GM21786 (cell line): ENCODE measurements around the gene MTCL1.

ENCODE experiments used
- ATAC-seq: cut with Tn5 transposase; IDR thresholded peaks from one replicate; pipeline ENCODE4 v1.9.1; 2021; ENCODE audit not compliant: unreplicated experiment

The MTCL1 gene

DNA sequence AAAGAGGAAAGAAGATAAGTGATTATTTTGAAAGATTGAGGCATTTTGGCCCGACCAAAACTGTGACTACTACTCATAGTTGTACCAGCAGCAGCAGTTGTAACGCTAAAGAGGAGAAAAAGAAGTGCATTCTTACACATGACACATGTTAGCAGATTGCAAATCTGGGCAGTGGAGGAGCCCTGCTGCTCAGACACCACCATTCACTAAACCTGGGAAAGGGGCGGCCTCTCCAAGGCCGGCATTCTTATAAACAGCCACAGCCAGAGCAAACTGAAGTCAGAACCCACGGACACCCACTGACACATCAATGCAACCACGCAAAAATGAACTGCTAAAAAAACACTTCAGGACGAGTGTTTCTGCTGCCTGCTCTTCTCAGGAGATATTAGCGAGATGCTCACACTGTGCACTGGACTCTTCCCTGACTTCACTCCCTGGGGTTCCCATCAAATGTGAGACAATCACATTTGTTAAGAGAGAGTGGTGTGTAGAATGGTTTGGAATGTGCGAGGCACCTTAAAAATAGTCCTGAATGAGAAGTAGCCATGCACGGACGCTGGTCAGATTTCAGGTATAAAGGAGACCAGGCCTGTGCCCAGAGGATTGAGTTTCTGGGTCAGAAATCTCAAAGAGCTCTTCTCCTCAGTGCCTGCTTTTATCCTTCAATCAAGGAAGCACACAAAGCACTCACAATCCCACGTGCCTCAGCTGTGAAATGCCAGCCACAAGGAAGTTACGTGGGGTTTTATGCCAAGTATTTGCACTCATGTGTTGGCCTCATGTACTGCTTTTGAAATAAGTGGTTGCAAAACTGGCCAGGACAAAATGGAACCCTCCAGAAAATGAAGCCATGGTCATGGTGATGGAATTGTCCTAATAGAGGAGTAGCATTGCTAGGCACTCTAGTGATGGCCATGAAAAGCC, 83.4 kb downstream of the MTCL1 start:
- no peak for ATAC-seq

DNA sequence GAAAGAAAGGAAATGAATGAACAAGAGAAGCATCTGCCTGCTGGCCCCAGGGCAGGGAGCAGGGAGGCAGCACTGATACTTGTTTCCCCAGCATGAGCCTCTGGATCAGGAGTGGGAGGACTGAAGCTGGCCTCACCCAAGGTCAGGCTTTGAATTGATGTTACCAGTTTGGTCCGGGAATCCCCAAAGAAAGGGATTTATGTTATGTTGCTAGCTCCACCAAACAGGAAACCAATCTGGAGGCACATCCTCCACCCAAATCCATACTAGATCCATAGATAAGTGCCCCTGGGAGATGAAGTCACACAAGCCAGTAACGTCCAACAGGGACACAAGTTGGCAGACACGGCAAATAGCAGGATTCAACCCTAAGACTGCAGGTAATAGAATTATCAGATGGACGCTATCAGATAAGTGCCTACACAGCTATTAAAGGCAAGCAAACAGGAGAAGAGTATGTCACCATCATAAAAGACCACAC, 85.9 kb downstream of the MTCL1 start:
- no peak for ATAC-seq

DNA sequence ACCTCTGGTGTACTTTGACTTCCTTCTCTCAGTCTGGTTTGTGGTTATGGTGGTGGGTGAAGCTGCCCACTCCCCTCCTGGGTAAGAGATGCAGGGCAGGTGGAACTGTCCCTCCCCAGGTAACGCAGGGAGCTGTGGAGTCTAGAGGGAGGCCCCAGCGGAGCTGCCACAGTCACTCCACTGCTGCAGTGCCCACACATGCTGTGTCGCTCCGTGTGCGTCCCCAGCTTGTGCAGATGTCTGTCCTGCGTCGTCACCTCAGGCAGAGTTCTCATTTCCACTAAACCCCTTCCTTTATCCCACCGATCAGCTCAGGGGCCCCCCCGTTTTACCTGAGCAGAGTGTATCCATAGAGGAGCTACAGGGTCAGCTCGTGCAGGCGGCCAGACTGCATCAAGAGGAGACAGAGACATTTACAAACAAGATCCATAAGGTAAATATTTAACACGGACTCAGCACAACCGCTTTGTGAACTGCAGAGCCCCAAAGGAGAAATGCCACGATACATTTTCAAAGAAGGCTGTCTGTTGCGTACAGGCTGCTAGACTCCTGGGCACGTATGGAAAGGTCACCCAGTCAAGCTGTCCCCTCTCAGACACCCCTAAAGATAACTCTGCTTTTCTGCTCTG, 87.4 kb downstream of the MTCL1 start:
- ATAC-seq: no peak

DNA sequence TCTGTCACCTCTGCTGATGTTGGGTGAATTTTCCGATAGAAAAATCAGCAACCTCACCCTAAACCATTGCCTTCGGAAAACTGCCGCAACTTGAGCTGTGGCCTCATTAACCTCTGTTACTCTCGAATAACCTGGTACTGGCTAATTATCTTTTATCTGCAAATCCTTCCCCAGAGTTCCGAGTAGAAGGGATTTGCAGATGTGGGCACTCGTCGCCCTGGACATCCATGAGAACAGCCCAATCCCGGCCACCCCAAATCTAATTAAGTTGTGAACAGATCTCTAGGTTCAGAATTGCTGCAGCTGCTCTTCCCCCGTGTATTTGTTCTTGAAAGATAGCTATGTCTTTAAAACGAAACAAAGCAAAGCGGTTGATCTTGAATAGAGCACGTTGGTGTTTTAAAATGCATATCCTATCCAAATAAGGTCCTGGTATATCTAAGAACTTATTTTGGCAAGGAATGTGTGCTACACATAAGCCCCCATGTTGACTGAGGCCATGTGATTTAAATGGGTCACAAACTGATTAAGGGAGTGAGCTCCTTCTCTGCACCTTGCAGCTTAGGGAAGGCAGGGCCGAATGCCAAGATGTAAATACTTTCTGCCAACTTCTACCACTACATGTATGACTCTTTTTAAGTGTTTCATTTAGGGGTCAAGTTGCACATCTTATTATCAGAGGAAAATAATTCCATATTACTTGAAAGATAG, 88.2 kb downstream of the MTCL1 start:
- no peak for ATAC-seq

DNA sequence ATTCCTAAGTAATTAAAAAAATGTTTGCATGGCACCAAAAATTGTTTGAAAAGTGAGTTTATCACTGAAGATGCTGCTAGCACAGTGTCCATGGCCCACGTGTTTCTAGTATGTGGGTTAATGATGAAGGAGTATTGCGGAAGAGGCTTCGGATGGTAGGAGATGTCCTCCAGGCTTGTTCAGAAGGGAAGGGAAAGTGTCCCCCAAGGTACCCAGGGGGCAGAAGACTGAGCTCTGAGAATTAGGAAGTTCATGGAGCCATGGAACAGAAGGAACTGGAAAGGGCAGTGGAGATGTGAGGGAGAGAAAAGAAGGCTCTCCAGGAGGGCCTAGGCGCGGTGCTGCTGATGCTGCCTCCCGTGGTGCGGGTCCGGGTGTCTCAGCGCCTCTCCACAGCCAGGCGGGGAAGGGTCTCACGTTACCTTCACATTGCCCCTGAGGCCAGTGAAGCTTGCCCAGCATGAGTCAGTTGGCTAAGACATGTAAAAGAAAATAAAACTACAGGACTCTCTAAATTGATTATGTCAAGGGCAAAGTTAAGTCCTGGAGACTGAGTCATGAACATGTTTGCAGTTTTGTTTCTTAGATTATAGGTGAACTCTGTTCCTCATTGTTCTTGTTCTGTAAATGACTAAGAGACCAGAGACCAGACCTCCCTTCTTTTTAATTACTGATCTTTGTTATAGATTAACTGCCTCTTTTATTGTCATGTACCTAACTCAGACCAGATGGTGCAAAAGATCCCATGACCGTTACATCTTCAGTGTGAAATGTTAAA, 89.0 kb downstream of the MTCL1 start:
- ATAC-seq: no peak

DNA sequence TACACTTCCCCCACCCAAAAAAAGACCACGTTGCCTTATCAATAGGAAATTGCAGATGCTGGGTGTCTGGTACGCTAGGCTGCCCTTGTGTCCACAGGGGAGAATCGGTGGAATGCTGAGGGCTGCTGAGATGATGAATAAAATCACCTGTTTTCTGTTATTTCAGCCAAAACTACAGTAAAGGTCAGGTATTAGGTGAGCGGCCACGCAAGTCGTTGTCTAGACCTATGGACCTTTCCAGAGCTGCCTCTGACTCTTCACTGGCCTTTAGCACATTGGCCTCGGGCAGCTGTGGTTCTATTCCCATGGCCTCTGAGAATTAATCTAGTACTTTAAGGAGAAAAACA, 89.6 kb downstream of the MTCL1 start:
- no peak for ATAC-seq

DNA sequence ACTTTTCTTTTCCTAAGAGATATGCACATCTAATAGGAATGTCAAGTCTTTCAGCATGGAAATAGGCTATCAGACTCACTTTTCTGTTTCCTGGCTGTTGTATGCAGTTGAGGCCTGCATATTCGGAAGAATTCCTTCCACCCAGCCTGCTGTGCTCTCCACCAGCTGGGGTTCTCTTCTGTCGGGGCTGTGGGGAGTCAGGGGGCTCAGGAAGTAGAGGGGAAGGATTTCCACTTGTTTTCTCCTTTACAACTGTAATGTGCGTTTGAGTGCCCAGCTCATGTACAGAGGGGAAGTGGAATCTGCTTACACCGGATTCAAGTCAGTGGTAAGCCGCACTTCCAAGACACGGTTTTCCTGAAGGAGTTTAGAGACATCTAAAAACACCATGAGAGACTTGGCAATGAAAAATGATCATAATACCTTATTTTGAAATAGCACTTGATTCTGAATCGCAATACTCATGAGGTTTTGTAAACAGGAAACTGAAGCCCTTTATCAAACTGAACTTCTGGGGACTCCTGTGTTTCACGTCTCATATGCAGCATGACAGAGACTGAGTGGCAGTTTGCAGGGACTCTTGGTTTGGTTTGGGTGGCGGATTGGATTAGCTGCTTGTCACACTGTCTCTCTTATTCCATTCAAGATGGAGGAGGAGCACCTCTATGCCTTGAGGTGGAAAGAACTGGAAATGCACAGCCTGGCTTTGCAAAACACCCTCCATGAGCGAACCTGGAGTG, 90.4 kb downstream of the MTCL1 start:
- ATAC-seq: no peak

DNA sequence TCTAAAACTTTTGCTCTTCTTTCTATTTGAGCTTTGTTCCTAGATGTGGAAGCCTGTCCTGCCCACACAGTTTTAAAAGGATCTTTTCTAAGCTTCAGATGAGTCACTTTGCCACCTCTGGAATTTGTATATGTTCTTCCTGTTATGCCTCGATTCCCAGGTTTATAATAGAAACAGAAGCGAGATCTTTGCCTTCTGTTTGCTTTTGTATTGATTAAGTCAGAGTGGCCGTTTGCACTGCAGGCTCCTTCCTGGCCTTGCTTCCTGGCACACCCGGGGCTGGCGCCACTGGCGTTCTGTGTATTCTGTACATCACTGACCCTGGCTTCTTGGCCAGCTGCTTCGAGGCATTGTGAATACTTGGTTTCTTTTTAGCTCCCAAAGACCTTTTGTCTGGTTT, 91.8 kb downstream of the MTCL1 start:
- no peak for ATAC-seq

DNA sequence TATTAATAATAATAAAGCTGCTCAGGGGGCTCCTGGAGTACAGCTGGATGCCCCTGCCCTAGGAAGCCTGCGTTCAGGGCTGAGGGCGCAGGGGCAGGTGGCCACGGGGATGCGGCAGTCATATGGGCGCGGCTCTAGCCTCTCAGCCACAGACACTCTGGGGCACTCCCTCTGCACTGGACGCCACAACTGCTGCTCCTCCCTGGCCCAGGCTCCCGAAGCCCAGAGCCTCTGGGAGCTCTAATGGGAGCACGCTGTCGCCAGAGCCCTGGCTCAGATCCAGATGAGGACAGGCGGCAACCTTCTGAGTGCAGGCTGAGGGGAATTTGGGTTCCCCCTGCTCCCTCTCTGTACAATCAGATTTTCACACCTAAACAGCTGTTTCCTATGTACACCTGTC, 93.6 kb downstream of the MTCL1 start:
- ATAC-seq: no peak

DNA sequence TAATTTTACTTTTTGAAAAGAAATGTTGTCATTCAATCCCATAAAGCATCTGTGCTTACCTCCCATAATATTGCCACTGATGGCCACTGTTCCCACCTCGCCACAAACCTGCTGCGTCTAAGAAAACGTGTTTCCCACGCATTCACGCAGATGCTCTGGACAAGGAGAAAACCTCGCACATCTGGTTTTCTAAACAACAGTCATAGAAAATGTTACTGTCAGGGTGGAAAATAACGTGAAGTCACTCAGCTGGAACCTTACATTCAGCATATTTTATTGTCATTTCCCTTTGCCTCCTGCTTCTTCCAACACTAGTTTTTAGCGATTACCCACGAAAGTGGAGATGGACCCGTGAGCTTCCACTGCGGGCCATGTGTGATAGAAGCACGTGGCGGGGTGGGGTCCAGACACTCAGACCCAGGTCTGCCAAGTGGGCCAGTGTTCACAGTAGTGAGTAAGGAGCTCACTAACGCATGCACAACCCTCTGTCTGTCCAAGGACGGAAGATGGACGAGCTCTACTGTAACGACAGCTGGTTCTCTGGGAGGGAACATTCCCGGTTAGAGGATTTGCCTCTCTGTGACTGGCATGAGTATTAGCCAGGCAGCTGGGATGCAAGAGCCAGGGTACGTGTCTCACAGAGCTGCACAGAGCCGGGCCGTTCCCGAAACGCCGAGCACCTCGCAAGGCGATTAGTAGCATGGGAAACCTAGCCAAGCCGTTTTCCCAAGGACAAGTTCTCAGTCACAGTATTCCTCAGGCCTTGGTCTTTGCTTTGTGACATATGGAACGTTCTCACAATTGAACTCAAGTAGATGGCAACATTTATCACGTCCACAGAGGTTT, 94.5 kb downstream of the MTCL1 start:
- no peak for ATAC-seq

DNA sequence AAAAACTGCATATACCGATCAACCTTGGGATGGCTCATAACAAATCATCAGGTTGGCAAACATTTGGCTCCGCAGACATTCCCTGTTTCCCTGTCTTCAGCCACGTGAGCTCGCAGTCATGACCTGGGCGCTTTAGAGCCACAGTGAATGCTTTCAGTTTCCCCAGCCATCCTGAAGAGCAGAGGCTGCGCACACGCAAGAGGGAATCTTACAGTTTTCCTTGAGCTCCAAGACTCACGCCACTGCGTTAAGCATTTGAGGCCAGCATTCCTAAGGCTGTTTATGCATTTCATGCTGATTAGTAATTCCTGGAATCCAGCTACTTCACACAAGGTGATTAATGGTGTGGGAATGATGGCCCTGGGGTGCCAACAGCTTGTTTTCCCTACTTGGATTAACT, 95.1 kb downstream of the MTCL1 start:
- ATAC-seq: no peak

DNA sequence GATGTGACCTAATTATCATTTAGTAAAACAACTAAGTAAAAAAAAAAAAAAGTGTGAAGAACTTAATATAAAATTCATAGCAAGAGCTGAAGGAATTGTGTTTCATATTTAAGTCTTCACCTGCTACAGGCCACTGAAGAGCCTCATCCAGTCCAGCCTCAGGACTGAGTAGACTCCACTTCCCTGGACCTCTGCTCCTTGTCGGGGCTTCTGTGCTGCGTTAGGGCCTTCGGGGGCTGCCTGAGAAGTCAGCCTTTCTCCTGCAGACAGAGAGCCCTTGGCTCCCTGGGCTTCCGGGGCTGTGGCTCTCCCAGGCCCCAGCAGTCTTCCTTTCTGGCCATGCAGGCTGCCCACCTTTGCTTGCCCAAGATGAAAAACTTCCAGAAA, 95.5 kb downstream of the MTCL1 start:
- ATAC-seq: no peak

DNA sequence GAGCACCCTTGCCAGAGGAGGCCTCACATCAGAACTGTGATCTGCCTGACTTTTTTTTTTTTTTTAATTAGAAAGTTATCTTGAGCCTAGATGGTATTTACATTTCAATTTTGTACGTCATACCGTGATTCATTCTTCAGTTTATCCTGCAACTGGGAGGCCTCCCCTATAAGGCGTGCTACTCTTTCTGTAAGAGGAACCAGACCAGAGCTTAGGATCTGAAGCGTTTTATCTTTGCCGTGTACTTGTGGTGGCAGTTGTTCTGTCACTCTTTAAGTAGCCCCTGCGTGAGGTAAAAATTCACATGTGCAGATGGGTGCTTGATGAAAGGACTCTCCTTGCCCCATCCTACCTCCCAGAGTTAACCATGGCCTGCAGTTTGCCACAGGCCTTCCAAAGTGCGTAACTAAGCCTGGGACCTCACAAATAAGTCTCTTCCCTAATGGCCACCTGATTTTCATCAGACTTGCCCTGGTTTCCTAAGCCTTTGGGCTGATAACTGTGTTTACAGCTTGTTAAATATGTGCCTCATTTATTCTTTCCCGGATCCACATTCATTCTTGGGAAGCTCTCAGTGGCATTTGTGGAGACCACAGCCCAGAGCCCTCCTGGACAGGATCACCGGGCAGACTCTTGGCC, 96.0 kb downstream of the MTCL1 start:
- no peak for ATAC-seq

DNA sequence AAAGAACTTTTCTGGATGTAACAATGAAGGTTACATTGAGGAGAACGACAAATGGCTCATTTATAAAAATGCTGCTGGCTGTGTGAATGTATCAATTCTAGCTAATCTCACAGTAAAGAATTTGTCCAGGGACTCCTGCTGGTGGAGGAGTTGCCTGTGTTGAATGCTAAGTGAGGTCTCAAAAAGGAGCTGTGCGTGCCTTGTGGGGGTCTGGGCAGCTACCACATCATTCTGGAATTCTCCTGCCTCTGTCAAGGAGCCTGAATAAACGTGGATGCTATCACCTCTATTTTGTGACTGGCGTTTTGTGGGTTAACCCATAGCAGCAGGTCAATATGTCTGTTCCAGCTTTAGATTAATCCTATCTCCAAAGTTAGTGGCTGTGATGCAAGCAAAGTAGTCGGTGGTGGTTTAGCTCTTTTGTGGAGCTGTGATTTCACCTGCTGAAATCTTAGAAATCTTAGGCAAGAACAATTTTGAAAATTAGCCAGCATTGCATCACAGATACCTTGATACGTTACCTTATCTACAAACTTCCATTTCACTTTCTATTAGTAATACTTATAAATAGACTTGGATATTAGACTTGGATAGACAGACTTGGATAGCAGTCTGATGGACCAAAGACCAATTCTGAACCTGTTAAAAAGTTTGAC, 96.8 kb downstream of the MTCL1 start:
- ATAC-seq: no peak

DNA sequence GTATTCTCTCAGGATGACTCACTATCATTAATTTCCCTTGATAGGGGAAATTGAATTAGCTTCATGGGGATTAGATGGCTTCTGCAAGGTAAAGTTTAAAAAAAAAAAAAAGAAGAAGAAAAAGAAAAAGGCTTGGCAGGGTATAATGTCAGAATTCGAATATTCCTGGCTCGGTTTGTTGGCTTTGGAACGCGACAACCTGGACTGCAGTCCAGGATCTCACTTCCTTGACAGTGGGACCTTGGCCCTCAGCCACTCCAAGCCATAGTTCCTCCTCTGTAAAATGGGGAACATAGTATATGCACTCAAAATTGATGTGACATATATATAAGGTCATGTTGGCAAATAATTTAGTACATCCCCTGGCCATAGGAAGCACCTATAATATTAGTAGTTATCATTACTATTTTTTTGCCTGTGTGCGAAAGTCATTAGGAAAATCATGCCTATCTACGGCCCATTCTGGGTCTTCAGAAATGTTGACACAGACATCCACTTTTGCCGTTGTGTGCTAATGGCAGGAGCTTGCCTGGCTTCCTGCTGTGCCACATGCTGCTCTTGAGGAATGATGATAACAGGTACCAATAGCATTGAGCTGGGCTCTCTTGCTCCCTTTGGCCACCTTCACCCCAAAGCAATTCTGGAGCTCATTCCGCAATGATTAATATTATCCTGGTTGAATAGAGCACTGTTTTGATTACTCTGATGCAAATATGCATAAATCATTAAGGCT, 97.9 kb downstream of the MTCL1 start:
- no peak for ATAC-seq

DNA sequence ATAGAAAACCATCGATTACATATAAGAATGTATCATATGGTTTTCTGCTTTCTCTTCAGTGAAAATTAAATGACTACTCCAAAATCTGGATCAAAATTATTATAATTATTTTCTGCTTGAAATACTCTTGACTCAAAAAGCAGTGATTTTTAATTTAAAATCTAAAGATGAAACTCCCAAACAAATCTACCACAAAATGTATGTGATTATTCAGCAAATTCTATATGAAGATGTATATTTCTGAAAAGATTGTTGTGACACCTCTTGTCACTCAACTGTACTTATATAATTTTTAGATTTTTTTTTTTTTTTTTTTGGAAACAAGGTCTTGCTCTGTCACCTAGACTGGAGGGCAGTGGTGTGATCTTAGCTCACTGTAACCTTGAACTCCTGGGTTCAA, 98.6 kb downstream of the MTCL1 start:
- no peak for ATAC-seq

DNA sequence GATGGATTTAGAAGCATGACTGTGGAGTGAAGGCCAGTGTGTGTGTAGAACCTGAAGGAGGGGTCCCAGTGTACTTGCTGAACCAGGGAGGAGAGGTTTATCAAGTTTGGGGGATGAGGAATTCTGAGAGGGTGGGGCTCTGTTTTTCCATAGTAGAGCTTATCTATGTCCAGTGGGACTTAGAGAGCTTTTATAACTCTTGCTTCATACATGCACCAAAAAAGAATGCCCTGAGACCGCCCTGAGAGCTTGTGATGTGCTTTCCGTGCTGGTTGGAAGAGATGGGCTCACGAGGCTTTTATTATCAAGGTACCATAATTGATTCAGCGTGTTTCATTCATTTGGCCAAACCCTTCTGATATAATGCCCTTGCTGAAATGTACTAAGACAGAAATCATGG, 100.2 kb downstream of the MTCL1 start:
- no peak for ATAC-seq
